ENCODE results near the gene COL24A1.

DNA sequence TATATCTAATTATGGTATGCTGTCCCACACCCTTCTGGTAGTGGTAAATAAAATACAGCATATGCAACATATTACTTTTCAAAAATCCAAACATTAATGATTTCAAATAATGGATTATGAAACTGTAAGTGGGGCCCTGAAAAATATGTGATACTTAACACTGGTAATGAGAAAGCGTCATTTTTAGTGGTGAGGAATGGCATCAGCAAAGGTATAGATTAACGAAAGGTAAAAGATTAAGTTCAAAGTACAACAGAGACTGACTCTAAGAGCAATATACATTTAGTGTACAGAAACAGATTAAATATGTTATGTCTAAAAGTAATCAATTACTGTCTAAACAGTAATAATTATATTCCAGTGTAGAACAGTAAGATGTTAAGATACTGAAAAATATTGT lies 194.1 kb downstream of the COL24A1 start:
- TF ChIP-seq, protein P1, sequence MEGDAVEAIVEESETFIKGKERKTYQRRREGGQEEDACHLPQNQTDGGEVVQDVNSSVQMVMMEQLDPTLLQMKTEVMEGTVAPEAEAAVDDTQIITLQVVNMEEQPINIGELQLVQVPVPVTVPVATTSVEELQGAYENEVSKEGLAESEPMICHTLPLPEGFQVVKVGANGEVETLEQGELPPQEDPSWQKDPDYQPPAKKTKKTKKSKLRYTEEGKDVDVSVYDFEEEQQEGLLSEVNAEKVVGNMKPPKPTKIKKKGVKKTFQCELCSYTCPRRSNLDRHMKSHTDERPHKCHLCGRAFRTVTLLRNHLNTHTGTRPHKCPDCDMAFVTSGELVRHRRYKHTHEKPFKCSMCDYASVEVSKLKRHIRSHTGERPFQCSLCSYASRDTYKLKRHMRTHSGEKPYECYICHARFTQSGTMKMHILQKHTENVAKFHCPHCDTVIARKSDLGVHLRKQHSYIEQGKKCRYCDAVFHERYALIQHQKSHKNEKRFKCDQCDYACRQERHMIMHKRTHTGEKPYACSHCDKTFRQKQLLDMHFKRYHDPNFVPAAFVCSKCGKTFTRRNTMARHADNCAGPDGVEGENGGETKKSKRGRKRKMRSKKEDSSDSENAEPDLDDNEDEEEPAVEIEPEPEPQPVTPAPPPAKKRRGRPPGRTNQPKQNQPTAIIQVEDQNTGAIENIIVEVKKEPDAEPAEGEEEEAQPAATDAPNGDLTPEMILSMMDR (IDR thresholded peaks at IDR 0.05) = no peak
- no peak for TF ChIP-seq POLR2A (IDR thresholded peaks at IDR 0.05)
